ENCODE results near the gene TCF7L2.

The TCF7L2 gene

GRCh38 chr10:113020838-113021237 lies 70.8 kb downstream of the TCF7L2 start:
- no peak overlapping the region for H3K4me2 ChIP-seq (ENCODE audit: low read depth, low read length, poor library complexity, severe bottlenecking)
- no peak for TF ChIP-seq EZH2phosphoT487 (conservative IDR thresholded peaks at IDR 0.05; ENCODE audit: low read length)
- no peak for TF ChIP-seq CTCF (IDR thresholded peaks at IDR 0.05; ENCODE audit: insufficient read depth, low read length, poor library complexity, severe bottlenecking)

GRCh38 chr10:113021268-113022040 lies 71.4 kb downstream of the TCF7L2 start:
- no peaks in the 10 kb centered on the region for H3K9me3 ChIP-seq (ENCODE audit: insufficient read depth, low read length)
- no peaks in the 10 kb centered on the region for H3K36me3 ChIP-seq (ENCODE audit: low read length)
- H4K20me1 ChIP-seq (ENCODE audit: low read depth, low read length), result no peaks in the 10 kb centered on the region
- H3K9ac ChIP-seq (ENCODE audit: low read length), result no peak overlapping the region
- H3K27me3 ChIP-seq (ENCODE audit: low read length), result no peaks in the 10 kb centered on the region
- TF ChIP-seq CTCF (IDR thresholded peaks at IDR 0.05; ENCODE audit: insufficient read depth, low read length, poor library complexity, severe bottlenecking), result no peak
- no peak for TF ChIP-seq EZH2phosphoT487 (conservative IDR thresholded peaks at IDR 0.05; ENCODE audit: low read length)
- no peaks in the 10 kb centered on the region for H3K79me2 ChIP-seq (ENCODE audit: insufficient read depth, low read length)
- no peak overlapping the region for H3K4me3 ChIP-seq (ENCODE audit: insufficient read depth, low read length, poor library complexity, severe bottlenecking)
- H2AFZ ChIP-seq (ENCODE audit: low read depth, low read length, severe bottlenecking), result no peak overlapping the region
- no peaks in the 10 kb centered on the region for H3K9me2 ChIP-seq (replicated peaks; ENCODE audit: insufficient read depth, low read length)
- no peak overlapping the region for H3K4me2 ChIP-seq (ENCODE audit: low read depth, low read length, poor library complexity, severe bottlenecking)
- no peaks in the 10 kb centered on the region for H3F3A ChIP-seq (ENCODE audit: insufficient read depth)
- no peak overlapping the region for H3K27ac ChIP-seq (ENCODE audit: low read depth, low read length)

More at GRCh38 chr10:113020838-113021237, 70.8 kb downstream of the TCF7L2 start:
- Histone ChIP-seq H3K9me3 (ENCODE audit: insufficient read depth, low read length) (no peaks in the 10 kb centered on the region), H3K9ac (ENCODE audit: low read length) (no peak overlapping the region), H3K27ac (ENCODE audit: low read depth, low read length) (no peak overlapping the region), H4K20me1 (ENCODE audit: low read depth, low read length) (no peaks in the 10 kb centered on the region), H3K79me2 (ENCODE audit: insufficient read depth, low read length) (no peaks in the 10 kb centered on the region), H3F3A (ENCODE audit: insufficient read depth) (no peaks in the 10 kb centered on the region), H3K9me2 (replicated peaks; ENCODE audit: insufficient read depth, low read length) (no peaks in the 10 kb centered on the region), H3K27me3 (ENCODE audit: low read length) (no peaks in the 10 kb centered on the region), H3K4me3 (ENCODE audit: insufficient read depth, low read length, poor library complexity, severe bottlenecking) (no peak overlapping the region), H2AFZ (ENCODE audit: low read depth, low read length, severe bottlenecking) (no peak overlapping the region), H3K36me3 (ENCODE audit: low read length) (no peaks in the 10 kb centered on the region)

GRCh38 chr10:113022265-113022664 lies 72.2 kb downstream of the TCF7L2 start:
- Histone ChIP-seq H3K27ac (ENCODE audit: low read depth, low read length) (no peak overlapping the region), H3K79me2 (ENCODE audit: insufficient read depth, low read length) (no peaks in the 10 kb centered on the region), H3K4me2 (ENCODE audit: low read depth, low read length, poor library complexity, severe bottlenecking) (no peak overlapping the region), H3K9me3 (ENCODE audit: insufficient read depth, low read length) (no peaks in the 10 kb centered on the region), H3F3A (ENCODE audit: insufficient read depth) (no peaks in the 10 kb centered on the region), H3K4me3 (ENCODE audit: insufficient read depth, low read length, poor library complexity, severe bottlenecking) (no peak overlapping the region), H2AFZ (ENCODE audit: low read depth, low read length, severe bottlenecking) (no peak overlapping the region), H3K9me2 (replicated peaks; ENCODE audit: insufficient read depth, low read length) (no peaks in the 10 kb centered on the region), H4K20me1 (ENCODE audit: low read depth, low read length) (no peaks in the 10 kb centered on the region), H3K36me3 (ENCODE audit: low read length) (no peaks in the 10 kb centered on the region), H3K27me3 (ENCODE audit: low read length) (no peaks in the 10 kb centered on the region), H3K9ac (ENCODE audit: low read length) (no peak overlapping the region)
- TF ChIP-seq EZH2phosphoT487 (conservative IDR thresholded peaks at IDR 0.05; ENCODE audit: low read length), result no peak
- no peak for TF ChIP-seq CTCF (IDR thresholded peaks at IDR 0.05; ENCODE audit: insufficient read depth, low read length, poor library complexity, severe bottlenecking)

Data from SU-DHL-6 (cell line).